ENCODE measurements around the gene C11orf21. TPM values are rescaled to one million over a fixed set of nuclear protein-coding genes. Genes with fewer than 3 reads are reported as not detected.
A peak's percentile ranks its signal among the peaks of the same experiment; 100 is the strongest.

C11orf21 gene
- total and polyA plus RNA-seq, 8 donors = 1.2 to 6.9 (median 1.8) TPM

GRCh38 chr11:2256951-2257700, 44.6 kb downstream of the C11orf21 start:
- intact Hi-C loops (cut with DNase I) = no loop called here

DNA sequence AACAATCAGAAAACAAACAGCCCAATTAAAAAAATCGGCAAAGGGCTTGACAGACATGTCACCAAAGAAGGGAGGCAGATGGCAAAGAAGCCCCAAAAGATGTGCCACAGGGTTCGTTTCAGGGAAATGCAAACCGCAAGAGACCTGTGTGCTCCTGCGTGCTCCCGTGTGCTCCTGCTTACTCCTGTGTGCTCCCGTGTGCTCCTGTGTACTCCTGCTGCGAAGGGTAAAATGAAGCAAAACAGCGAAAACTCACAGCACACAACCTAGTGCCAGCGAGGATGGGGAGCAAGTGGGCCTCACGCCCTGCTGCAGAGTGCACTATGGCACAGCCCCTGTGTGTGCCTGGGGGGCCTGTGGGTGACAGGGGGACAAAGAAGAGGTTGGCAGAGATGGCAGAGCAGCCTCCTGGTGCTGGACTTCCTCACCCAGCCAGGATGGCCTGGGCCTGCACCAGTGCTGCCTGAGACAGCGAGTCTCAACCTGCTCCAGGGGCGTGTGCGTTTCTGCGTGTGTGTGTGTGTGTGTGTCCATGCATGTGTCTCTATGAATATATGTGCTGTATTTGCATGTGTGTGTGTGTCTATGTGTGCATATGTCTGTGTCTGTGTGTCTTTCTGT, 45.3 kb downstream of the C11orf21 start:
- Histone ChIP-seq H3K9me3 (peaks cover 0 to 6% of the 10 kb centered on the region in 2 donors), H3K27ac (no peak overlapping the region), H3K4me1 (no peaks in the 10 kb centered on the region), H3K36me3 (no peaks in the 10 kb centered on the region), H3K27me3 (no peaks in the 10 kb centered on the region), H3K4me3 (no peak overlapping the region)
- ATAC-seq = no peak
- DNase-seq = peak in 1 of 4 donors; percentile 59
- TF ChIP-seq, protein P1, sequence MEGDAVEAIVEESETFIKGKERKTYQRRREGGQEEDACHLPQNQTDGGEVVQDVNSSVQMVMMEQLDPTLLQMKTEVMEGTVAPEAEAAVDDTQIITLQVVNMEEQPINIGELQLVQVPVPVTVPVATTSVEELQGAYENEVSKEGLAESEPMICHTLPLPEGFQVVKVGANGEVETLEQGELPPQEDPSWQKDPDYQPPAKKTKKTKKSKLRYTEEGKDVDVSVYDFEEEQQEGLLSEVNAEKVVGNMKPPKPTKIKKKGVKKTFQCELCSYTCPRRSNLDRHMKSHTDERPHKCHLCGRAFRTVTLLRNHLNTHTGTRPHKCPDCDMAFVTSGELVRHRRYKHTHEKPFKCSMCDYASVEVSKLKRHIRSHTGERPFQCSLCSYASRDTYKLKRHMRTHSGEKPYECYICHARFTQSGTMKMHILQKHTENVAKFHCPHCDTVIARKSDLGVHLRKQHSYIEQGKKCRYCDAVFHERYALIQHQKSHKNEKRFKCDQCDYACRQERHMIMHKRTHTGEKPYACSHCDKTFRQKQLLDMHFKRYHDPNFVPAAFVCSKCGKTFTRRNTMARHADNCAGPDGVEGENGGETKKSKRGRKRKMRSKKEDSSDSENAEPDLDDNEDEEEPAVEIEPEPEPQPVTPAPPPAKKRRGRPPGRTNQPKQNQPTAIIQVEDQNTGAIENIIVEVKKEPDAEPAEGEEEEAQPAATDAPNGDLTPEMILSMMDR (IDR thresholded peaks at IDR 0.05) = no peak
- intact Hi-C loops (cut with DNase I) = no loop called here

More at GRCh38 chr11:2256951-2257700, 44.6 kb downstream of the C11orf21 start:
- H3K27ac ChIP-seq = no peak overlapping the region
- DNase-seq = peak in 1 of 4 donors; percentile 76
- no peaks in the 10 kb centered on the region for H3K36me3 ChIP-seq
- no peak for ATAC-seq
- H3K4me3 ChIP-seq = no peak overlapping the region
- H3K4me1 ChIP-seq = no peaks in the 10 kb centered on the region
- H3K9me3 ChIP-seq = peaks cover 0 to 6% of the 10 kb centered on the region in 2 donors
- no peaks in the 10 kb centered on the region for H3K27me3 ChIP-seq
- TF ChIP-seq, protein P1 (IDR thresholded peaks at IDR 0.05) = no peak

- TF ChIP-seq, protein P1 (IDR thresholded peaks at IDR 0.05) = no peak
- H3K4me1 ChIP-seq = no peaks in the 10 kb centered on the region
- H3K27me3 ChIP-seq = no peaks in the 10 kb centered on the region
- intact Hi-C loops (cut with DNase I) = no loop called here
- H3K4me3 ChIP-seq = no peak overlapping the region
- no peaks in the 10 kb centered on the region for H3K36me3 ChIP-seq
- peaks cover 0 to 6% of the 10 kb centered on the region in 2 donors for H3K9me3 ChIP-seq
- ATAC-seq (no peak), DNase-seq (no peak)
- no peak overlapping the region for H3K27ac ChIP-seq
Measured at GRCh38 chr11:2252018-2252417, 49.7 kb downstream of the C11orf21 start.

- no peaks in the 10 kb centered on the region for H3K36me3 ChIP-seq
- no peaks in the 10 kb centered on the region for H3K27me3 ChIP-seq
- peaks cover 0 to 6% of the 10 kb centered on the region in 2 donors for H3K9me3 ChIP-seq
- H3K4me1 ChIP-seq = no peaks in the 10 kb centered on the region
- intact Hi-C loops (cut with DNase I) = no loop called here
- ATAC-seq = no peak
- H3K4me3 ChIP-seq = no peak overlapping the region
- TF ChIP-seq, protein P1 (IDR thresholded peaks at IDR 0.05) = no peak
- DNase-seq = no peak
- H3K27ac ChIP-seq = no peak overlapping the region
Measured at GRCh38 chr11:2251138-2251537, 50.6 kb downstream of the C11orf21 start.

GRCh38 chr11:2250485-2250884, 51.2 kb downstream of the C11orf21 start:
- TF ChIP-seq, protein P1 (IDR thresholded peaks at IDR 0.05) = no peak
- Histone ChIP-seq H3K4me1 (no peaks in the 10 kb centered on the region), H3K36me3 (no peaks in the 10 kb centered on the region), H3K27me3 (no peaks in the 10 kb centered on the region), H3K9me3 (peaks cover 0 to 6% of the 10 kb centered on the region in 2 donors), H3K27ac (no peak overlapping the region), H3K4me3 (no peak overlapping the region)
- no peak for DNase-seq
- intact Hi-C loops (cut with DNase I) = no loop called here
- no peak for ATAC-seq
